Thoracic aorta (tissue), 2 donors: Measurements from ENCODE around the gene RNASE12. TPM values are rescaled to one million over a fixed set of nuclear protein-coding genes. Genes with fewer than 3 reads are reported as not detected.

Source experiments
- ATAC-seq: fragments of 150-250 bp; one replicate; pipeline ENCODE4 v1.8.0; 2017; ENCODE audit warnings: low read depth; ENCODE audit not compliant: insufficient number of reproducible peaks, low FRiP score
- DNase-seq: peaks from one replicate; pipeline ENCODE4 v3.0.0-alpha.2; 2020; ENCODE audit warnings: low spot score
- H3K27ac ChIP-seq, 2 donors: fragments of 200-600 bp; sonication (generic); 1 replicate in 1 of 2; 2 replicates in 1 of 2; pipeline ENCODE4 v1.5.1; 2016; ENCODE audit warnings: mild to moderate bottlenecking in 2 of 2, moderate library complexity in 2 of 2
- H3K27me3 ChIP-seq: fragments of 200-600 bp; sonication (generic); replicated peaks from 2 replicates; pipeline ENCODE4 v1.6.0; 2016; ENCODE audit warnings: mild to moderate bottlenecking; ENCODE audit not compliant: insufficient read depth
- H3K36me3 ChIP-seq: fragments of 200-600 bp; sonication (generic); one replicate; pipeline ENCODE4 v1.5.1; 2016
- H3K4me1 ChIP-seq, 2 donors: fragments of 200-600 bp; sonication (generic); 1 replicate in 1 of 2; 2 replicates in 1 of 2; pipeline versions ENCODE4 v1.5.1 to v1.6.0; 2016; ENCODE audit warnings: low read depth in 2 of 2, mild to moderate bottlenecking in 1 of 2; ENCODE audit not compliant: control insufficient read depth in 1 of 2
- H3K4me3 ChIP-seq: fragments of 200-600 bp; sonication (generic); 2 replicates; pipeline ENCODE4 v1.5.1; 2016; ENCODE audit warnings: mild to moderate bottlenecking
- H3K9me3 ChIP-seq: fragments of 200-600 bp; sonication (generic); 2 replicates; pipeline ENCODE4 v1.5.1; 2016
- total RNA-seq, 2 donors: library from RNA; depleted of rRNA; stranded (reverse); fragments of >200 nt; gene quantifications; one replicate each; pipeline versions ENCODE4 v1.1.0 to v1.2.3, GENCODE V29; 2016
- TF ChIP-seq, protein P1 (sequence below): fragments of 200-600 bp; sonication (generic); IDR thresholded peaks from one replicate; pipeline ENCODE4 v1.5.1; 2019; ENCODE audit warnings: antibody characterized with exemption

Gene RNASE12
- total RNA-seq, 2 donors from 2014 or later = not detected

DNA sequence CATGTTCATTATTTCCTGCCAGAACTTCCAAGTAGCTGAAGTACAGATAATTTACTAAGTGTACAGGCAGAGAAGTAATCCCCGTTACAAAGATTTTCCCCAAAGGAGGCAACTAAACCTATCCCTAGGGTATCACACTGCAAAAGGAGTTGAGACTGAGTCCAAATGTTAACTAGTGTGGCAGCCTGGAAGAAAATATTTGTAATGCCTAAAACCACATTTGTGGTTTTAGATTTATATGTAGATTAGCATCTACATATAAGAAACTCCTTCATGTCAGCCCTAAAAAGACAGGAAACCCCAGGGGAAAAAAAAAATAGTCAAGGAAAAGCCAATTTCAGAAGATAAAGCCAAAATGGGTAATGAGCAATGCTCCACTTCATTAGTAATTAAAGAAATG is 1.4 kb upstream of the RNASE12 start:
- no peaks in the 10 kb centered on the region for H3K4me1 ChIP-seq
- no peak overlapping the region for H3K4me3 ChIP-seq
- ATAC-seq = no peak
- no peak for DNase-seq
- TF ChIP-seq, protein P1, sequence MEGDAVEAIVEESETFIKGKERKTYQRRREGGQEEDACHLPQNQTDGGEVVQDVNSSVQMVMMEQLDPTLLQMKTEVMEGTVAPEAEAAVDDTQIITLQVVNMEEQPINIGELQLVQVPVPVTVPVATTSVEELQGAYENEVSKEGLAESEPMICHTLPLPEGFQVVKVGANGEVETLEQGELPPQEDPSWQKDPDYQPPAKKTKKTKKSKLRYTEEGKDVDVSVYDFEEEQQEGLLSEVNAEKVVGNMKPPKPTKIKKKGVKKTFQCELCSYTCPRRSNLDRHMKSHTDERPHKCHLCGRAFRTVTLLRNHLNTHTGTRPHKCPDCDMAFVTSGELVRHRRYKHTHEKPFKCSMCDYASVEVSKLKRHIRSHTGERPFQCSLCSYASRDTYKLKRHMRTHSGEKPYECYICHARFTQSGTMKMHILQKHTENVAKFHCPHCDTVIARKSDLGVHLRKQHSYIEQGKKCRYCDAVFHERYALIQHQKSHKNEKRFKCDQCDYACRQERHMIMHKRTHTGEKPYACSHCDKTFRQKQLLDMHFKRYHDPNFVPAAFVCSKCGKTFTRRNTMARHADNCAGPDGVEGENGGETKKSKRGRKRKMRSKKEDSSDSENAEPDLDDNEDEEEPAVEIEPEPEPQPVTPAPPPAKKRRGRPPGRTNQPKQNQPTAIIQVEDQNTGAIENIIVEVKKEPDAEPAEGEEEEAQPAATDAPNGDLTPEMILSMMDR = no peak
- H3K27me3 ChIP-seq = no peaks in the 10 kb centered on the region
- no peaks in the 10 kb centered on the region for H3K9me3 ChIP-seq
- H3K36me3 ChIP-seq = no peaks in the 10 kb centered on the region
- H3K27ac ChIP-seq = no peak overlapping the region

DNA sequence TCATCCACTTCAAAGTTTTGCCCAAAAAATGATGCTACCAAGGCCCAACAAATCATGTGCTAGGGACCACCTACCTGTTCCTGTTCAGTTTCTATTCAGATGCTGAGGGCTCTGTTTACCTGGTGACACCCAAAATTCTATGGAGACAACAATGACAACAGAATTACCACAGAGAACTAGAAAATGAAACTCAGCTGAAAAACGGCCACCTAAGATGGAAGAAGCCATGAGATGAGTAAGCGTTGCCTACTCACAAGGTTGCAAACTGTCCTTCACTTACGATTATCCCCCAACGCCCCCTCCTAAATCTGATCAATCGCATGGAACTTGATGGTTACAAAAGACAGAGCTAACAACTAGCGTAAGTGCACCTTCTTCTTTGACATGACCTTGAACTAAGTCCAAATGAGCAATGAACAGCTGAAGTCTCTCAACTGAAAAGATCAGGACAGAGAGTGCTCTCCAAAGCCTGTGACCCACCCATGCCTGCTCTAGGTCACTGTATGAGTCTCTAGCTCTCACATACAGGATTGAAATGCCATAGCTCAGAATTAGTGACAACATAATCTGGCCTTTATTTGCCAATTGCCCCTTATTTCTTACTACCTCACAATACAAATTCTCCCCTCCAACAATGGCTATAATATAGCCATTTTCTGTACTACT is 3.6 kb downstream of the RNASE12 start, which contains the start of gene RNASE11:
RNASE11 (minus strand) TSS at position 513 of the 666 bp plus-strand sequence.
- DNase-seq (no peak), ATAC-seq (no peak)
- no peaks in the 10 kb centered on the region for H3K9me3 ChIP-seq
- H3K4me1 ChIP-seq = no peaks in the 10 kb centered on the region
- H3K4me3 ChIP-seq = no peak within 1 kb of the TSS
- H3K36me3 ChIP-seq = no peaks in the 10 kb centered on the region
- H3K27ac ChIP-seq = no peak within 1 kb of the TSS
- H3K27me3 ChIP-seq = no peaks in the 10 kb centered on the region
- TF ChIP-seq, protein P1 = no peak

DNA sequence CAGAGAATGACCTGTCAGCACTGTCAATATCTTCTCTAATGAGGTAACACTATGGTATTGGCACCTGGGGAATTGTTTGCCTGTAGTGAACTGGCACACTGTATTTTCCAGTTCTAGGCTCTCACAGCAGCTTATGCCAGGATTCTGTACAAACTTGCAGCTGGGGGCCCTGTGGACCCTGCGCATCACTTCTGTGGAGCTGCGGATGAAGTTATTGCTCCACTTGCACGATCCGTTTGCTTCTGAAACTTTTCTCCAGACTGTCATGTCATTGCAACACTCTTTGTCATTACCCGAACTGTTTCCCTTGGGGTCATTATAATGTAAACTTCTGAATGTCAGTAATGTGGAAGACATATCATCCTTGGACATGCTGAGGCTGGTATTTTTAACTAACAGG is 7.3 kb downstream of the RNASE12 start:
- Histone ChIP-seq H3K27me3 (no peaks in the 10 kb centered on the region), H3K36me3 (no peaks in the 10 kb centered on the region), H3K27ac (no peak overlapping the region), H3K4me3 (no peak overlapping the region), H3K9me3 (no peaks in the 10 kb centered on the region), H3K4me1 (no peaks in the 10 kb centered on the region)
- DNase-seq (no peak), ATAC-seq (no peak)
- TF ChIP-seq, protein P1 = no peak

DNA sequence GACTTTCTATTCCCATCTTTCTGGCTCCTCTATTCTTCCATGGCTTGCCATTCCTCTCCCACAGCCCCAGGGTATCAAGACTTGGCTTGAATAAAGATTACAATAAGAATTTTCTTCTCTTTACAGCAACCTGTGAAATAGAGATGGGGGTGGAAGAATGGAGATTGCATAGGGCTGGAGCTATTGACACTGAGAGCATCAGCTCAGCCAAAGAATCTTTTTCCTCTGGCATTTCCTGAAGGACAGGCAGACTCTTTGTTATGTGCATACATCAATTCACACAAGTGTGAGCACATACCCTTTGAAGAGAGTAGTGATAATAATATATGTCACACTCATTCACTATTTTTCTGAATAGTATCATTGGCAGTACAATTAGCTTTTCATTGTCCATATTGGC is 8.0 kb downstream of the RNASE12 start:
- ATAC-seq (no peak), DNase-seq (no peak)
- Histone ChIP-seq H3K9me3 (no peaks in the 10 kb centered on the region), H3K4me1 (no peaks in the 10 kb centered on the region), H3K27me3 (no peaks in the 10 kb centered on the region), H3K36me3 (no peaks in the 10 kb centered on the region), H3K27ac (no peak overlapping the region), H3K4me3 (no peak overlapping the region)
- TF ChIP-seq, protein P1 = no peak

- no peaks in the 10 kb centered on the region for H3K4me1 ChIP-seq
Measured at GRCh38 chr14:20580242-20580641, 10.9 kb downstream of the RNASE12 start.

More at GRCh38 chr14:20580242-20580641, 10.9 kb downstream of the RNASE12 start:
- TF ChIP-seq, protein P1 = no peak
- H3K27ac ChIP-seq = no peak overlapping the region
- ATAC-seq (no peak), DNase-seq (no peak)
- no peak overlapping the region for H3K4me3 ChIP-seq
- no peaks in the 10 kb centered on the region for H3K9me3 ChIP-seq
- no peaks in the 10 kb centered on the region for H3K27me3 ChIP-seq
- H3K36me3 ChIP-seq = no peaks in the 10 kb centered on the region
